Neuronal stem cell (in vitro differentiated cells): ENCODE data around the gene IFNL3.
"Not testable (repeated sequence)": the region's sequence is repeated elsewhere in the genome, so short reads cannot be mapped to it uniquely, and the experiment has no call there.

Experiments used
- DNase-seq: peaks from one replicate; pipeline ENCODE4 v3.0.0-alpha.2; 2013; ENCODE audit warnings: low spot score
- H2AFZ ChIP-seq: one replicate; pipeline ENCODE4 v1.6.1; 2013; ENCODE audit warnings: mild to moderate bottlenecking, low read length, inconsistent platforms
- H2AK5ac ChIP-seq: 2 replicates; pipeline ENCODE4 v1.6.1; 2013; ENCODE audit warnings: low read depth, mild to moderate bottlenecking, inconsistent platforms, low read length, moderate library complexity, mixed read lengths
- H2BK120ac ChIP-seq: 2 replicates; pipeline ENCODE4 v1.6.1; 2013; ENCODE audit warnings: low read depth, mild to moderate bottlenecking, inconsistent platforms, low read length, moderate library complexity, mixed read lengths
- H2BK12ac ChIP-seq: one replicate; pipeline ENCODE4 v1.6.1; 2013; ENCODE audit warnings: low read length, inconsistent platforms
- H2BK15ac ChIP-seq: 2 replicates; pipeline ENCODE4 v1.6.1; 2013; ENCODE audit warnings: mild to moderate bottlenecking, low read length, inconsistent platforms, mixed read lengths
- H2BK5ac ChIP-seq: one replicate; pipeline ENCODE4 v1.6.1; 2013; ENCODE audit warnings: inconsistent platforms, mild to moderate bottlenecking, low read length, moderate library complexity
- H3K14ac ChIP-seq: one replicate; pipeline ENCODE4 v1.6.1; 2013; ENCODE audit warnings: low read length, inconsistent platforms
- H3K18ac ChIP-seq: 2 replicates; pipeline ENCODE4 v1.6.1; 2013; ENCODE audit warnings: low read length, inconsistent platforms
- H3K23ac ChIP-seq: 2 replicates; pipeline ENCODE4 v1.6.1; 2013; ENCODE audit warnings: low read depth, mild to moderate bottlenecking, mixed read lengths, low read length, inconsistent platforms; ENCODE audit not compliant: poor library complexity
- H3K27ac ChIP-seq: replicated peaks from 3 replicates; pipeline ENCODE4 v1.5.1; 2013; ENCODE audit warnings: low read length, inconsistent platforms
- H3K27me3 ChIP-seq, 3 experiments: 2 replicates each; pipeline ENCODE4 v1.6.1; 2013; ENCODE audit warnings: low read length in 3 of 3, mild to moderate bottlenecking in 2 of 3, inconsistent platforms in 1 of 3, low read depth in 1 of 3, mixed read lengths in 1 of 3, moderate library complexity in 1 of 3; ENCODE audit not compliant: control insufficient read depth in 3 of 3, insufficient read depth in 3 of 3
- H3K36me3 ChIP-seq, 2 donors: replicated peaks in 1 of 2; 2 replicates each; pipeline ENCODE4 v1.6.1; 2013; ENCODE audit warnings: low read length in 2 of 2; ENCODE audit not compliant: control insufficient read depth in 2 of 2, insufficient read depth in 2 of 2
- H3K4ac ChIP-seq: 2 replicates; pipeline ENCODE4 v1.6.1; 2013; ENCODE audit warnings: inconsistent platforms, mild to moderate bottlenecking, low read length, moderate library complexity
- H3K4me1 ChIP-seq, 2 donors: 1 replicate in 1 of 2; 2 replicates in 1 of 2; pipeline ENCODE4 v1.6.1; 2013; ENCODE audit warnings: low read length in 2 of 2, low read depth in 1 of 2; ENCODE audit not compliant: control insufficient read depth in 2 of 2, insufficient read depth in 1 of 2
- H3K4me2 ChIP-seq: one replicate; pipeline ENCODE4 v1.6.1; 2013; ENCODE audit warnings: mild to moderate bottlenecking, low read length, inconsistent platforms; ENCODE audit not compliant: insufficient read depth, poor library complexity, severe bottlenecking
- H3K4me3 ChIP-seq, 2 donors: 2 replicates each; pipeline ENCODE4 v1.5.1; 2013; ENCODE audit warnings: low read length in 2 of 2, mild to moderate bottlenecking in 2 of 2, inconsistent platforms in 1 of 2, moderate library complexity in 1 of 2
- H3K79me1 ChIP-seq: one replicate; pipeline ENCODE4 v1.6.1; 2013; ENCODE audit warnings: low read depth, mild to moderate bottlenecking, inconsistent platforms, low read length, moderate library complexity
- H3K9ac ChIP-seq: one replicate; pipeline ENCODE4 v1.6.1; 2013; ENCODE audit warnings: mild to moderate bottlenecking, low read depth, low read length, inconsistent platforms; ENCODE audit not compliant: poor library complexity
- H3K9me3 ChIP-seq, 2 donors: replicated peaks in 1 of 2; 2 replicates each; pipeline versions ENCODE3 to v1.6.1; 2013; ENCODE audit warnings: low read length in 2 of 2, mild to moderate bottlenecking in 2 of 2, inconsistent platforms in 1 of 2, low read depth in 1 of 2, mixed read lengths in 1 of 2, moderate library complexity in 1 of 2; ENCODE audit not compliant: control insufficient read depth in 2 of 2, insufficient read depth in 1 of 2
- H4K8ac ChIP-seq: one replicate; pipeline ENCODE4 v1.6.1; 2013; ENCODE audit warnings: low read depth, mild to moderate bottlenecking, inconsistent platforms, low read length, moderate library complexity
- H4K91ac ChIP-seq: one replicate; pipeline ENCODE4 v1.6.1; 2013; ENCODE audit warnings: low read length, low read depth, mild to moderate bottlenecking, inconsistent platforms; ENCODE audit not compliant: poor library complexity
- WGBS, 2 donors: extraction: QIAGEN DNeasy Blood & Tissue Kit; methylation state at CpG; one replicate each; pipeline ENCODE4 v1.1.7; 2013; ENCODE audit warnings: missing lambda C conversion rate in 2 of 2, mixed read lengths in 1 of 2; ENCODE audit not compliant: insufficient read length in 2 of 2, insufficient replicate concordance in 1 of 2; ENCODE audit errors: extremely low coverage in 2 of 2; 5-methylcytosine and 5-hydroxymethylcytosine counted together

IFNL3 gene

GRCh38 chr19:39224910-39225309, 19.9 kb downstream of the IFNL3 start:
- no peak overlapping the region for H3K23ac ChIP-seq
- no peak overlapping the region for H2BK15ac ChIP-seq
- no peak for DNase-seq
- peak overlapping the region; percentile 21 for H3K14ac ChIP-seq
- H4K91ac ChIP-seq: no peak overlapping the region
- no peak overlapping the region for H3K27ac ChIP-seq
- no peaks in the 10 kb centered on the region for H3K79me1 ChIP-seq
- H2BK120ac ChIP-seq: no peak overlapping the region
- H3K4me1 ChIP-seq: no peaks in the 10 kb centered on the region
- no peak overlapping the region for H2BK12ac ChIP-seq
- no peak overlapping the region for H3K9ac ChIP-seq
- H3K4ac ChIP-seq: no peak overlapping the region
- H2AFZ ChIP-seq: no peak overlapping the region
- H4K8ac ChIP-seq: no peak overlapping the region
- H3K4me2 ChIP-seq: no peak overlapping the region
- H2AK5ac ChIP-seq: no peak overlapping the region
- H3K4me3 ChIP-seq: no peak overlapping the region
- WGBS, 2 donors: no CpG with 5 or more reads among the region's 3 CpGs
- H3K36me3 ChIP-seq: no peaks in the 10 kb centered on the region
- peaks cover 0 to 6% (median 0%) of the 10 kb centered on the region in 3 experiments for H3K27me3 ChIP-seq
- peaks cover 0 to 2% of the 10 kb centered on the region in 2 donors for H3K9me3 ChIP-seq
- no peak overlapping the region for H3K18ac ChIP-seq
- H2BK5ac ChIP-seq: no peak overlapping the region

- Histone ChIP-seq H3K4me2 (no peak overlapping the region), H4K8ac (no peak overlapping the region), H3K27ac (no peak overlapping the region), H3K4me3 (no peak overlapping the region), H2BK12ac (no peak overlapping the region), H3K9ac (no peak overlapping the region), H2BK120ac (no peak overlapping the region), H3K4me1 (no peaks in the 10 kb centered on the region), H3K4ac (no peak overlapping the region), H3K36me3 (no peaks in the 10 kb centered on the region), H4K91ac (no peak overlapping the region), H2BK15ac (no peak overlapping the region), H3K9me3 (peaks cover 0 to 2% of the 10 kb centered on the region in 2 donors), H2AFZ (no peak overlapping the region), H3K23ac (no peak overlapping the region), H3K27me3 (peaks cover 0 to 6% (median 0%) of the 10 kb centered on the region in 3 experiments), H3K79me1 (no peaks in the 10 kb centered on the region), H2AK5ac (no peak overlapping the region), H3K14ac (no peak overlapping the region), H3K18ac (no peak overlapping the region), H2BK5ac (no peak overlapping the region)
- DNase-seq: peak; percentile 37
- WGBS, 2 donors: no CpG with 5 or more reads among the region's 4 CpGs
Measured at GRCh38 chr19:39223703-39224279, 21.0 kb downstream of the IFNL3 start.

DNA sequence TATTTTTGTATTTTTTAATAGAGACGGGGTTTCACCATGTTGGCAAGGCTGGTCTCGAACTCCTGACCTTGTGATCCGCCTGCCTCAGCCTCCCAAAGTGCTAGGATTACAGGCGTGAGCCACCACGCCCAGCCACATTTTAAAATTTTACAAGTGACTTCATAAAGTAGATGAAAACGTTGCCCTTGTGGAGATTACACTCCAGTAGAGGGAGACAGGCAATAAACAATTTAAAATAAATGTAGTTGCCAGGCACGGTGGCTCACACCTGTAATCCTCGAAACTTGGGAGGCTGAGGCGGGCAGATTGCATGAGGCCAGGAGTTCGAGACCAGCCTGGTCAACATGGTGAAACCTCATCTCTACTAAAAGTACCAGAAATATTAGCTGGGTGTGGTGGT, 25.7 kb downstream of the IFNL3 start:
- not testable (repeated sequence) for H2BK15ac ChIP-seq, H3K18ac ChIP-seq, DNase-seq, H3K4me1 ChIP-seq, H3K23ac ChIP-seq, H3K27me3 ChIP-seq, H2AFZ ChIP-seq, H2BK12ac ChIP-seq, H4K8ac ChIP-seq, H3K4me2 ChIP-seq, H3K9me3 ChIP-seq, H2BK120ac ChIP-seq, H3K9ac ChIP-seq, H3K14ac ChIP-seq, H3K79me1 ChIP-seq, H2AK5ac ChIP-seq, H4K91ac ChIP-seq, H2BK5ac ChIP-seq, H3K4me3 ChIP-seq, H3K36me3 ChIP-seq, H3K4ac ChIP-seq, H3K27ac ChIP-seq
- WGBS, 2 donors: no CpG with 5 or more reads among the region's 10 CpGs

- no peak overlapping the region for H2BK120ac ChIP-seq
- H4K91ac ChIP-seq: no peak overlapping the region
- no peak overlapping the region for H3K4me2 ChIP-seq
- no peak overlapping the region for H2BK5ac ChIP-seq
- H3K27ac ChIP-seq: no peak overlapping the region
- H3K4ac ChIP-seq: no peak overlapping the region
- no peak overlapping the region for H3K4me3 ChIP-seq
- no peak overlapping the region for H4K8ac ChIP-seq
- H3K18ac ChIP-seq: no peak overlapping the region
- H2AK5ac ChIP-seq: no peak overlapping the region
- H3K9me3 ChIP-seq: peaks cover 2 to 4% of the 10 kb centered on the region in 2 donors
- H3K14ac ChIP-seq: no peak overlapping the region
- H2BK12ac ChIP-seq: no peak overlapping the region
- no peaks in the 10 kb centered on the region for H3K27me3 ChIP-seq
- H2AFZ ChIP-seq: no peak overlapping the region
- DNase-seq: no peak
- H3K36me3 ChIP-seq: no peaks in the 10 kb centered on the region
- WGBS, 2 donors: no CpG with 5 or more reads among the region's 15 CpGs
- no peaks in the 10 kb centered on the region for H3K79me1 ChIP-seq
- H3K23ac ChIP-seq: no peak overlapping the region
- H3K4me1 ChIP-seq: no peaks in the 10 kb centered on the region
- H3K9ac ChIP-seq: no peak overlapping the region
- no peak overlapping the region for H2BK15ac ChIP-seq
Measured at GRCh38 chr19:39218230-39219007, 26.4 kb downstream of the IFNL3 start.
